H1 (cell line): ENCODE data around the gene NPR1. TPM values are rescaled to one million over a fixed set of nuclear protein-coding genes. Genes with fewer than 3 reads are reported as not detected.

ENCODE experiments used
- CTCF ChIA-PET: fragments of 300-600 bp; sonication (Branson Sonifier 250); formaldehyde crosslinking; loops from one replicate; lab custom pipeline; 2021; ENCODE audit not compliant: partially characterized antibody; lab: Charles Lee
- POLR2A ChIA-PET: fragments of 300-600 bp; sonication (Branson Sonifier 250); formaldehyde crosslinking; loops from one replicate; lab custom pipeline; 2021; ENCODE audit warnings: inconsistent platforms; ENCODE audit not compliant: partially characterized antibody; lab: Charles Lee
- DNase-seq, 2 experiments: peaks; one replicate each; pipeline versions ENCODE4 v3.0.0 to v3.0.0-alpha.2; 2010 to 2022; ENCODE audit warnings: low spot score in 2 of 2, low read depth in 1 of 2, mixed read lengths in 1 of 2
- FAIRE-seq: peaks from 2 replicates; lab custom pipeline; 2011; peaks lifted over from hg19 to GRCh38; lab: Jason Lieb, UNC
- H2AFZ ChIP-seq: 2 replicates; pipeline ENCODE4 v1.8.1; 2012; ENCODE audit warnings: low read length, inconsistent platforms
- H2AK5ac ChIP-seq: 2 replicates; pipeline ENCODE4 v1.6.1; 2013; ENCODE audit warnings: low read depth, low read length
- H2BK120ac ChIP-seq: replicated peaks from 2 replicates; pipeline ENCODE3; 2013; ENCODE audit warnings: low read depth, low read length, inconsistent platforms
- H2BK12ac ChIP-seq: 2 replicates; pipeline ENCODE4 v1.6.1; 2013; ENCODE audit warnings: low read depth, low read length
- H2BK15ac ChIP-seq: 2 replicates; pipeline ENCODE4 v1.6.1; 2013; ENCODE audit warnings: low read length
- H2BK20ac ChIP-seq: 2 replicates; pipeline ENCODE4 v1.6.1; 2013; ENCODE audit warnings: low read length
- H2BK5ac ChIP-seq: 2 replicates; pipeline ENCODE4 v1.6.1; 2013; ENCODE audit warnings: low read depth, low read length
- H3K14ac ChIP-seq: 2 replicates; pipeline ENCODE4 v1.6.1; 2013; ENCODE audit warnings: inconsistent platforms; ENCODE audit not compliant: insufficient read length
- H3K18ac ChIP-seq: 2 replicates; pipeline ENCODE4 v1.6.1; 2013; ENCODE audit warnings: low read length; ENCODE audit errors: extremely low read depth
- H3K23ac ChIP-seq: 2 replicates; pipeline ENCODE4 v1.6.1; 2013; ENCODE audit warnings: inconsistent platforms; ENCODE audit not compliant: insufficient read length
- H3K23me2 ChIP-seq: 2 replicates; pipeline ENCODE4 v1.6.1; 2013; ENCODE audit warnings: low read depth, low read length
- H3K27ac ChIP-seq: 2 replicates; pipeline ENCODE4 v1.6.1; 2011; ENCODE audit warnings: low read depth, low read length, inconsistent platforms
- H3K27me3 ChIP-seq, 4 experiments: replicated peaks in 1 of 4; 1 replicate in 1 of 4; 2 replicates in 3 of 4; pipeline versions ENCODE4 v1.6.1 to v1.8.1; 2011 to 2013; ENCODE audit warnings: low read length in 3 of 4, mild to moderate bottlenecking in 3 of 4, inconsistent platforms in 2 of 4, mixed read lengths in 2 of 4, moderate library complexity in 1 of 4; ENCODE audit not compliant: control insufficient read depth in 3 of 4, insufficient read depth in 3 of 4; ENCODE audit errors: extremely low read depth in 1 of 4
- H3K36me3 ChIP-seq, 4 experiments: 2 replicates each; pipeline versions ENCODE4 v1.6.1 to v1.8.1; 2011 to 2013; ENCODE audit warnings: mild to moderate bottlenecking in 4 of 4, low read length in 3 of 4, moderate library complexity in 2 of 4, control low read depth in 1 of 4, inconsistent platforms in 1 of 4; ENCODE audit not compliant: insufficient read depth in 4 of 4, control insufficient read depth in 2 of 4
- H3K4ac ChIP-seq: replicated peaks from 2 replicates; pipeline ENCODE3; 2013; ENCODE audit warnings: low read length, low read depth, mixed read lengths, inconsistent platforms; ENCODE audit not compliant: insufficient read length
- H3K4me1 ChIP-seq, 4 experiments: replicated peaks in 1 of 4; 1 replicate in 1 of 4; 2 replicates in 3 of 4; pipeline versions ENCODE4 v1.6.1 to v1.8.1; 2011 to 2013; ENCODE audit warnings: low read length in 3 of 4, inconsistent platforms in 2 of 4, mixed read lengths in 1 of 4; ENCODE audit not compliant: insufficient read depth in 4 of 4, control insufficient read depth in 3 of 4
- H3K4me2 ChIP-seq, 2 experiments: 2 replicates each; pipeline versions ENCODE4 v1.6.1 to v1.8.1; 2011 to 2013; ENCODE audit warnings: low read depth in 2 of 2, low read length in 2 of 2, control low read depth in 1 of 2, inconsistent platforms in 1 of 2, mild to moderate bottlenecking in 1 of 2; ENCODE audit not compliant: insufficient read depth in 1 of 2
- H3K4me3 ChIP-seq, 4 experiments: fragments of 200-600, 300-600 bp in 1 of 4; sonication (generic), shearing (Covaris generic), sonication (Bioruptor Twin) in 1 of 4; 2 replicates each; pipeline versions ENCODE4 v1.5.1 to v1.8.1; 2011 to 2016; ENCODE audit warnings: low read length in 4 of 4, low read depth in 3 of 4, control low read depth in 2 of 4, inconsistent platforms in 2 of 4, mild to moderate bottlenecking in 2 of 4, mixed read lengths in 1 of 4, moderate library complexity in 1 of 4; ENCODE audit not compliant: insufficient read depth in 2 of 4; ENCODE audit errors: extremely low read depth in 1 of 4
- H3K56ac ChIP-seq: replicated peaks from 2 replicates; pipeline ENCODE3; 2013; ENCODE audit warnings: low read depth, mild to moderate bottlenecking, mixed read lengths, low read length, inconsistent platforms; ENCODE audit not compliant: insufficient read length
- H3K79me1 ChIP-seq: 2 replicates; pipeline ENCODE4 v1.6.1; 2013; ENCODE audit warnings: low read depth, low read length, control low read depth
- H3K79me2 ChIP-seq, 2 experiments: 2 replicates each; pipeline versions ENCODE4 v1.6.1 to v1.8.1; 2012 to 2013; ENCODE audit warnings: low read length in 2 of 2, mild to moderate bottlenecking in 2 of 2, inconsistent platforms in 1 of 2; ENCODE audit not compliant: insufficient read depth in 2 of 2, control insufficient read depth in 1 of 2
- H3K9ac ChIP-seq, 4 experiments: replicated peaks in 1 of 4; 1 replicate in 1 of 4; 2 replicates in 3 of 4; pipeline versions ENCODE4 v1.6.1 to v1.8.1; 2011 to 2013; ENCODE audit warnings: low read depth in 3 of 4, low read length in 3 of 4, control low read depth in 2 of 4, mild to moderate bottlenecking in 2 of 4, moderate library complexity in 2 of 4, inconsistent platforms in 1 of 4; ENCODE audit errors: extremely low read depth in 1 of 4
- H3K9me3 ChIP-seq, 2 experiments: 2 replicates each; pipeline versions ENCODE4 v1.6.1 to v1.8.1; 2012 to 2013; ENCODE audit warnings: mild to moderate bottlenecking in 2 of 2, moderate library complexity in 2 of 2, control low read depth in 1 of 2, inconsistent platforms in 1 of 2, low read depth in 1 of 2, low read length in 1 of 2, mixed read lengths in 1 of 2; ENCODE audit not compliant: insufficient read depth in 2 of 2
- H4K20me1 ChIP-seq, 2 experiments: replicated peaks in 1 of 2; 2 replicates each; pipeline versions ENCODE3 to v1.8.1; 2011 to 2013; ENCODE audit warnings: inconsistent platforms in 2 of 2, low read length in 2 of 2, mild to moderate bottlenecking in 1 of 2; ENCODE audit not compliant: insufficient read depth in 2 of 2, control insufficient read depth in 1 of 2
- H4K5ac ChIP-seq: 2 replicates; pipeline ENCODE4 v1.6.1; 2013; ENCODE audit warnings: low read length, low read depth, mixed read lengths, inconsistent platforms; ENCODE audit not compliant: insufficient read length
- H4K8ac ChIP-seq: 2 replicates; pipeline ENCODE4 v1.8.0; 2013; ENCODE audit warnings: mild to moderate bottlenecking, moderate library complexity, low read length, inconsistent platforms; ENCODE audit not compliant: insufficient read depth; ENCODE audit errors: extremely low read depth
- H4K91ac ChIP-seq: replicated peaks from 2 replicates; pipeline ENCODE3; 2013; ENCODE audit warnings: low read length, mixed read lengths, inconsistent platforms; ENCODE audit not compliant: insufficient read length
- BRCA1 ChIP-seq: IDR thresholded peaks from 2 replicates; pipeline ENCODE4 v1.6.1; 2012; ENCODE audit warnings: low read depth, low read length, improper control_type of control experiment
- CEBPB ChIP-seq: IDR thresholded peaks from 2 replicates; pipeline ENCODE4 v1.6.1; 2012; ENCODE audit warnings: low read depth, low read length
- CHD2 ChIP-seq: IDR thresholded peaks from 2 replicates; pipeline ENCODE4 v1.6.1; 2012; ENCODE audit warnings: low read length, improper control_type of control experiment
- CTBP2 ChIP-seq: IDR thresholded peaks from 2 replicates; pipeline ENCODE4 v1.7.0; 2011; ENCODE audit warnings: borderline replicate concordance, mild to moderate bottlenecking, moderate library complexity, mixed read lengths, low read length; ENCODE audit not compliant: insufficient read depth, insufficient read length
- EP300 ChIP-seq, 2 experiments: IDR thresholded peaks; 1 replicate in 1 of 2; 2 replicates in 1 of 2; pipeline ENCODE4 v1.6.1; 2011 to 2012; ENCODE audit warnings: low read depth in 2 of 2, low read length in 2 of 2, mild to moderate bottlenecking in 2 of 2, borderline replicate concordance in 1 of 2, inconsistent platforms in 1 of 2, moderate library complexity in 1 of 2
- HDAC2 ChIP-seq, 2 experiments: fragments of 300-600 bp in 1 of 2; sonication (generic) in 1 of 2; IDR thresholded peaks; 2 replicates each; pipeline ENCODE4 v1.6.1; 2011 to 2012; ENCODE audit warnings: low read depth in 2 of 2, low read length in 2 of 2, mild to moderate bottlenecking in 2 of 2, moderate library complexity in 2 of 2, borderline replicate concordance in 1 of 2, inconsistent platforms in 1 of 2
- JUND ChIP-seq: IDR thresholded peaks from 2 replicates; pipeline ENCODE4 v1.6.1; 2011; ENCODE audit warnings: mild to moderate bottlenecking, improper control_type of control experiment, low read length
- SP1 ChIP-seq: IDR thresholded peaks from 2 replicates; pipeline ENCODE4 v1.6.1; 2011; ENCODE audit warnings: low read depth, low read length
- TAF1 ChIP-seq: IDR thresholded peaks from 2 replicates; pipeline ENCODE4 v1.6.1; 2011; ENCODE audit warnings: mild to moderate bottlenecking, low read depth, low read length
- YY1 ChIP-seq: IDR thresholded peaks from 2 replicates; pipeline ENCODE4 v1.6.1; 2011; ENCODE audit warnings: low read depth, mild to moderate bottlenecking, low read length
- ZNF274 ChIP-seq: IDR thresholded peaks from 2 replicates; pipeline ENCODE4 v1.7.0; 2012; ENCODE audit warnings: low read length, borderline replicate concordance; ENCODE audit errors: extremely low read depth
- WGBS, 2 experiments: shearing (Covaris generic) in 1 of 2; methylation state at CpG; one replicate each; pipeline versions ENCODE4 v1.1.6 to v1.1.7; 2013 to 2015; ENCODE audit warnings: low lambda C conversion rate in 2 of 2, mixed read lengths in 2 of 2, inconsistent platforms in 1 of 2, low coverage in 1 of 2, missing lambda C conversion rate in 1 of 2; ENCODE audit not compliant: insufficient replicate concordance in 2 of 2, insufficient coverage in 1 of 2, insufficient read length in 1 of 2; ENCODE audit errors: extremely low coverage in 1 of 2, missing lambda C conversion rate in 1 of 2; 5-methylcytosine and 5-hydroxymethylcytosine counted together
- polyA plus RNA-seq, 7 experiments: library from polyadenylated mRNA; depleted of rRNA in 3 of 7; stranded (reverse) in 5 of 7; unstranded in 2 of 7; fragments of >200 nt in 5 of 7; fragments of 200-250 nt in 2 of 7; gene quantifications; 1 replicate in 5 of 7; 2 replicates in 1 of 7; 4 replicates in 1 of 7; pipeline versions ENCODE4 v1.2.1 to v1.2.3, GENCODE V29; 2011 to 2013; ENCODE audit warnings: missing spikeins in 2 of 7, mixed read lengths in 2 of 7
- total RNA-seq: library from RNA; stranded (reverse); fragmentation: NEBNext Ultra II Directional; extraction: Animal tissue kit (Norgen Biotek cat#: 25700); gene quantifications from 2 replicates; pipeline ENCODE4 v1.2.1, GENCODE V29; 2021

Gene NPR1
- total and polyA plus RNA-seq, 2 of the 8 experiments (the other 6 are each of a cell fraction or from before 2014, with no cell fraction given) = 11.7 to 13.2 TPM

DNA sequence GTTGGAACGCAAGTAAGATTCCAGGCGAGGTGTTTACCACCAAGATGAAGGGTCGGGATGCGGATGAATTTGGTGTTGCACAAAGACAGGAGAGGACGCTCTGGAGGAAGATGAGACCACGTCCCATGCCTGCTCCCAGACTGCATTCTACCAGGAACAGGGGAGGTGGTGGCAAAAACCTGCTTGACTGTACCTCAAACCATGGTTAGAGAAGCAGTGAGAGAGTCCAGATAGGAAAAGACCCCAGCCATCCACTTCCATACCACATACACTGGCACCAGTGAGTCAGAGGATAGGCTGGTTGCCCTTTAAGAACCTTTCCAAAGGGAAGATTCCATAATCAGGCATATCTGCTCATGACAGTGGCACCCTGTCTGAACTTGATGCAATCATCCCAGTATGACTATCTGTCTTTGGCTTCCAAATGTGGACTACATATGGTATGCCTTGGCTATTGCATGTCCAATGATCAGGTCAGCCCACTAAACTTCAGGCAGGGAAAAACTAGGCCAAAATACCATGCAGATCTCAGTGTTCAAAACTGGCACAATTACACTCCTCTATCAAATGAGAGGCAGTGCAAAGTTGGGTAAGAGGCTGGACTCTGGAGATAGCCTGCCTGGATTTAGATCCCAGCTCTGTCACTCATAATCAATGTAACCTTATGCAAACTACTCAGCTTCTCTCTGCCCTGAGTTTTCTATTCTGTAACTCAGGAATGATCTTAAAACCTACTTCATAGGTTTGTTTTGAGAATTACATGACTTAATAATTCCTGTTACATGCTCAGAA lies 20.6 kb downstream of the NPR1 start:
- Histone ChIP-seq H3K36me3 (no peaks in the 10 kb centered on the region), H4K5ac (no peak overlapping the region), H4K20me1 (no peaks in the 10 kb centered on the region), H3K9me3 (no peaks in the 10 kb centered on the region), H3K79me1 (no peaks in the 10 kb centered on the region), H3K79me2 (no peaks in the 10 kb centered on the region), H3K4me3 (no peak overlapping the region), H3K56ac (no peak overlapping the region), H3K14ac (no peak overlapping the region), H3K18ac (no peak overlapping the region), H2AFZ (peak overlapping the region; percentile 74; the same call in 1 of the 2 replicates), H2BK15ac (no peak overlapping the region), H4K91ac (peak overlapping the region; percentile 79), H2BK5ac (no peak overlapping the region), H3K27me3 (no peaks in the 10 kb centered on the region), H2BK120ac (peak overlapping the region; percentile 57), H3K4me2 (peak overlapping the region in 1 of 2 experiments; percentile 61; a peak in 1 of 4 replicates), H2AK5ac (no peak overlapping the region), H3K4ac (no peak overlapping the region), H2BK20ac (no peak overlapping the region; the same call in 1 of the 2 replicates), H4K8ac (no peak overlapping the region), H3K4me1 (peaks cover 3 to 18% (median 12%) of the 10 kb centered on the region in 4 experiments), H3K9ac (no peak overlapping the region; a peak in 1 of 7 replicates), H3K23ac (no peak overlapping the region), H3K23me2 (no peaks in the 10 kb centered on the region), H3K27ac (no peak overlapping the region), H2BK12ac (no peak overlapping the region)
- FAIRE-seq (no peak), DNase-seq (no peak)
- WGBS, 2 experiments = 94% methylated on average over 6 of the region's 6 CpGs; no CpG with 5 or more reads in 1 of the 2 experiments
- ChIA-PET POLR2A (interaction anchor here (0.6 to 2.2 kb wide), 10 partner anchors 12 to 291 kb away, joined by 3 to 11 read pairs (median 4); partner anchors contain the start of genes NPR1, RPS27, S100A14 and SNAPIN), CTCF (interaction anchor here (0.7 to 3.1 kb wide), 9 partner anchors 13 to 166 kb away, joined by 3 to 17 read pairs (median 4); partner anchors contain the start of gene NPR1)
- no peak for TF ChIP-seq JUND
- TF ChIP-seq BRCA1 = no peak
- no peak for TF ChIP-seq ZNF274
- TF ChIP-seq HDAC2 (IDR thresholded peaks at IDR 0.05; ENCODE audit: borderline replicate concordance in 1 of 2, low read depth in 2 of 2, low read length in 2 of 2) = no peak
- TF ChIP-seq YY1 = no peak
- no peak for TF ChIP-seq CEBPB
- no peak for TF ChIP-seq EP300 (IDR thresholded peaks at IDR 0.05; ENCODE audit: borderline replicate concordance in 1 of 2, low read depth in 2 of 2, low read length in 2 of 2)
- no peak for TF ChIP-seq CTBP2
- no peak for TF ChIP-seq SP1
- no peak for TF ChIP-seq TAF1
- no peak for TF ChIP-seq CHD2
